Natural killer cell treated with Interleukin-12 subunit alpha and Interleukin-12 subunit beta and Interleukin-15 and Interleukin-18, amount 100 ng/mL, for 72 hours (primary cell): ENCODE data around the gene CTAG1B. TPM values are rescaled to one million over a fixed set of nuclear protein-coding genes. Genes with fewer than 3 reads are reported as not detected.
"Not testable (repeated sequence)": the region's sequence is repeated elsewhere in the genome, so short reads cannot be mapped to it uniquely, and the experiment has no call there.

Source experiments
- ATAC-seq, 2 donors: fragments of 150-1000 bp; cut with Tn5 transposase in 1 of 2; sonication (Bioruptor Pico), chemical (Tn5 transposase) in 1 of 2; 2 replicates each; pipeline ENCODE4 v1.10.0; 2021
- DNase-seq: peaks from one replicate; pipeline ENCODE4 v3.0.0; 2022; ENCODE audit warnings: low spot score
- H3K27ac Mint-ChIP-seq, 2 donors: 1 replicate in 1 of 2; 2 replicates in 1 of 2; pipeline ENCODE4 v1.8.0; 2022; ENCODE audit warnings: mixed read lengths in 2 of 2, mild to moderate bottlenecking in 1 of 2, moderate library complexity in 1 of 2
- H3K27me3 Mint-ChIP-seq, 2 donors: 1 replicate in 1 of 2; 2 replicates in 1 of 2; pipeline ENCODE4 v1.8.0; 2022; ENCODE audit warnings: mixed read lengths in 2 of 2
- H3K36me3 Mint-ChIP-seq: one replicate; pipeline ENCODE4 v1.8.0; 2022; ENCODE audit warnings: mixed read lengths
- H3K4me1 Mint-ChIP-seq, 2 donors: 1 replicate in 1 of 2; 2 replicates in 1 of 2; pipeline ENCODE4 v1.8.0; 2022; ENCODE audit warnings: low read depth in 2 of 2, mixed read lengths in 2 of 2, mild to moderate bottlenecking in 1 of 2
- H3K4me3 Mint-ChIP-seq: one replicate; pipeline ENCODE4 v1.8.0; 2022; ENCODE audit warnings: mixed read lengths
- H3K9me3 Mint-ChIP-seq: 2 replicates; pipeline ENCODE4 v1.8.0; 2022; ENCODE audit warnings: mixed read lengths
- total RNA-seq, 2 donors: library from RNA; stranded (reverse); gene quantifications; one replicate each; pipeline ENCODE4 v1.2.3, GENCODE V29; 2022

Gene CTAG1B
- total RNA-seq, 2 donors from 2014 or later, result not detected

DNA sequence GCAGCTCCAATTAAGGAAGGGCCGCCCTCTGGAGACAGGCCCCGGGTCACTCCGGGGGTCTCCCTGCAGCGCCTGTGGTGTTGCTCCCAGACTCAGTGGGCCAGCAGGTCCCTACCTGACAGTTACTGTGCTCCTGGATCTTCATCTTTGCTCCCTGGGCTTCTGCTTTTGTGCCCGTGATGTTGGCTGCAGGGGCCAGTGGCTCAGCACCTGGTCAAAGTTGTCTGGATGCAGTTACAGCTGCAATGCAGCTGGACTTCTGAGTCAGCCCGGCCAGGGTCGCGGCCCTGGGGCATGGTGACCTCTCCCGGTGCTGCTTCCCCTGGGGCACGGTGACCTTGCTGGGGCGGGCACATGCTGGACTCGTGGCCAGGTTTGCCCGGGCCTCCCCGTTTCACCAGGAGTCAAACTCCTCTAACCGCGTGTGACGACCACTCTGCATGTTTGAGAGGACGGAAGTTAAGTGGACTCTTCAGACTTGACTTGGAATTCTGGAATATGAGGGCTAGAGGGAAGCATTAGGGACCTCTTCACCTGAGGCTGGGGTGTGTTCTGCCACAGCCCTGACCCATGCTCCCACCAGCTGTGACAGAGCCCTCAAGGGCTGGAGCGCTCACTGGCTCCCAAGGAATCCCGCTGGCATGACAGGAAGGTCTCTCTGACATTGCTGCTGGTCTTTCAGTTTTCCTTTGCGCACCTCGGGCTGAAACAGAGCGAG, 30.6 kb upstream of the CTAG1B start:
- DNase-seq (no peak), ATAC-seq (no peak)
- no peaks in the 10 kb centered on the region for H3K9me3 Mint-ChIP-seq
- H3K27ac Mint-ChIP-seq, result no peak overlapping the region
- no peak overlapping the region for H3K4me3 Mint-ChIP-seq
- no peaks in the 10 kb centered on the region for H3K27me3 Mint-ChIP-seq
- H3K4me1 Mint-ChIP-seq, result no peaks in the 10 kb centered on the region
- no peaks in the 10 kb centered on the region for H3K36me3 Mint-ChIP-seq

DNA sequence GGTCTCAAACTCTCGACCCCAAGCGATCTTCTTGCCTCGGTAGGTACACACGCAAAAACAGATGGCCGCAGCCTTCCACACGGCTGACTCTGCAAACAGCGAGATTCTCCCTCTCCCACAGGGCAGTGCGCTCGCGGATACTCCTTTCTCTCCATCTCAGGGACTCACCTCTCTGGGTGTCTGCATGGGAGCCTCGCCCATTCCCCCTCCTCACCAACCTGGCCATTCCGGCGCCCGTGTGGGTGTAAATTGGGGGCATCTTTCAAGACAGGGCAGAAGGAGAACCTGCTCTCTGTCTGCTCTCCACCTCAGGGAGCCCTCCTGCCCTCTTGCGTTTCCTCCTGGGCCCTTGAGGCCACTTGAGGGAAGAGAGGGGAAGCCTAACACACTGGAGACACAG, 29.8 kb upstream of the CTAG1B start:
- Mint-ChIP-seq H3K9me3 (no peaks in the 10 kb centered on the region), H3K27ac (no peak overlapping the region), H3K36me3 (no peaks in the 10 kb centered on the region), H3K4me3 (no peak overlapping the region), H3K4me1 (no peaks in the 10 kb centered on the region), H3K27me3 (no peaks in the 10 kb centered on the region)
- DNase-seq, result no peak
- ATAC-seq, result no peak

DNA sequence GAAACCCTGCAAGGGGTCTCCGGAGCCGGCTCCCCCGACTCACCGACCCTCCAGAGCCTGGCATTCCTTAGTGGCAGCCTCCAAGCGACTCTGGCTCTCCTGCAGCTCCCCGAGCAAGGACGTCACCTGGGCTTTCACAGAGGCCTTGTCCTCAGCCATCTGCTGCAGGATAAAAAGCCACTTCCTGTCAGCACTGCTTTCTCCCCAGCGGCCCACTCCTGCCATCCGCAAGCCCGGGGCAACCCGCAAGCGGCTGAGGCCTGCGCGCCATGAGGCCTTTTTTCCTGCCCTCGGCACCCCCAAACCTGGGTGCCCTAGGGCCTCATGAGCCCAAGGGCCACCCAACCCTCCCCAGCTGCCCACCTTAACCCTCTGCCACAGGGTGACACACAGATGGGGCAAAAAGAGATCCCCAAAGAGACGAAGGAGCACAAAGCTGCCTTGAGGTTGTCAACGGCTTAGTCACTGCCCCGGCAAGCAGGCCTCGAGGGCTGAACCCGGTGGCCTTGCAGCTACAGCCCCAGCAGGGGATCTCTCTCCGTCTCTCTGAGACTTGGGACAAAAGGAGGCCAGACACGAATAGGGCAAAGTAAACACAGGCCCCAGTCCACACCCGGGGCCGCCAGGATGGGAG, 26.8 kb upstream of the CTAG1B start:
- H3K27ac Mint-ChIP-seq, H3K27me3 Mint-ChIP-seq, DNase-seq, H3K9me3 Mint-ChIP-seq, H3K4me3 Mint-ChIP-seq, H3K4me1 Mint-ChIP-seq, H3K36me3 Mint-ChIP-seq: not testable (repeated sequence)
- ATAC-seq, result peak; percentile 74 to 89

DNA sequence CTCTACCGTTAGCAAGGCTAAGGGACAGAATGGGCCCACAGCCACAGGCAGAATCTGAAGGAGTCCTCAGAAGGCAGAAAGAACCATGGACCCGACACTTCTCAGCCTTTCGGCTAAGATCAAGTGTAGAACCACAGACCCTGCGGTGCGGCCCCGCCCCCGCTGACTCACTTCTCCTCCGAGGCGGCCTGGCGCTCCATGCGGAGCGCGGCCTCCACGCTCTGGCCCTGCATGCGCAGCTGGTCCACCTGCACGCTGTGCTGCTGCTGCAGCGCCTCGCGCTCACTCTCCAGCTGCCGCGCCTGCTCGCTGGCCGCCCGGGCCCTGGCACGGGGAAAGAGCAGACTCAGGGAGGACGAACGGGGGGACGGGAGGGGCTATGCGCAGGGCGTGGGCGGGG, 24.6 kb upstream of the CTAG1B start:
- not testable (repeated sequence) for H3K9me3 Mint-ChIP-seq, H3K27me3 Mint-ChIP-seq, H3K36me3 Mint-ChIP-seq, H3K4me3 Mint-ChIP-seq, ATAC-seq, H3K4me1 Mint-ChIP-seq, H3K27ac Mint-ChIP-seq, DNase-seq

DNA sequence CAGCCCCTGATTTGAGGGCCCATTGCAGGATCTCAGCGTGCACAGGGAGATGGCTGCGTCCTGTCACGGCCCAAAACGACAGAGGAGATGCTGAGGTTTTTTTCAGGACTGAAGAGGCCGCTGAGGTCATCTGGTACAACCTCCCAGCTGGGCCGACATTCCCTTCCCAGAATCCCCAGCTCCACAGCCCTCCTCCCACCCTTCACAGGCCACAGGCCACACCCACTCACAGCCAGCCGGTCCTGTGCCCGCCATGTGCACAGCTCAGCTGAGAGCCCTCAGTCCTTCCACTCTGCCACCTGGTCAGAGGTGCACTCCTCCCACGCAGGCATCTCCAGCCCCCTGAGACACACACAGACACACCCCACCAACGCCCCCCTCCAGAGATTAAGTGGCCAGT, 22.7 kb upstream of the CTAG1B start:
- H3K27ac Mint-ChIP-seq, DNase-seq, H3K4me1 Mint-ChIP-seq, H3K4me3 Mint-ChIP-seq, H3K9me3 Mint-ChIP-seq, H3K27me3 Mint-ChIP-seq, H3K36me3 Mint-ChIP-seq, ATAC-seq: not testable (repeated sequence)

DNA sequence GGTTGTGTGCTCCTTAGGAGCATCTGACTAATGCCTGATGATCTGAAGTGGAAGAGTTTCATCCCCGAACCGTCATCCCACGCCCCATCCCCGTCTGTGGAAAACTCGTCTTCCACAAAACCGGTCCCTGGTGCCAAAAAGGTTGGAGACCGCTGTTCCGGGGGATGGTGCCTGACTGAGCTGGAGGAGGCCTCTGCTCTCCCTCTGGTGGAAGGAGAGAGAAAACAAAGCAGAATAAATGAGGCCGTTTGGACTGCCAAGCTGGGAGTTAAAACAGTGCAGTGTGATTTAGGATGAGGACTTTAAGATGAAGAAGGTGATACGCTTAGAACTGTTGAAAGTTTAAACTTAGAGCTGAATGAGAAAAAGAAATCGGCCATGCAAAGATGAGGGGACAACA, 14.6 kb upstream of the CTAG1B start:
- not testable (repeated sequence) for ATAC-seq, H3K4me3 Mint-ChIP-seq, H3K4me1 Mint-ChIP-seq, DNase-seq, H3K9me3 Mint-ChIP-seq, H3K27ac Mint-ChIP-seq, H3K36me3 Mint-ChIP-seq, H3K27me3 Mint-ChIP-seq

DNA sequence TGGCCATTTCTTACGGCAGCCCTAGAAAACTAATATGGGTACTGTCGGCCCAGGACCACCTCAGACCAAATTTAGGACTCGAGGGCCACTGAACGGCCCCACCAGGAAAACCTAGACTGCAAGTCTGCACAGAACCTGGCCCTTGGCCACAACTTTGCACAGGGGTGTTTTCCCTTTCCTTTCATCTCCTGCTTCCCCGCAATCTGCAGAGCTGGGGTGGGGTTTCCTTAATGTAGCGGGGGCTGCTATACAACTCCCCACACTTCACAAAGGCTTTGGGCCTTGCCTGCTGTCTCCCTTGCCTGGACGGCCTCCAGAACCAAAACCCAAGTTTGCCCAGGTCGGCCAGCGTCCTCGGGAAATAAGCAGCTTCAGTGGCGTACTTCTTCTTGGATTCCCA, 11.9 kb upstream of the CTAG1B start:
- DNase-seq, H3K4me1 Mint-ChIP-seq, ATAC-seq, H3K27me3 Mint-ChIP-seq, H3K4me3 Mint-ChIP-seq, H3K9me3 Mint-ChIP-seq, H3K27ac Mint-ChIP-seq, H3K36me3 Mint-ChIP-seq: not testable (repeated sequence)

DNA sequence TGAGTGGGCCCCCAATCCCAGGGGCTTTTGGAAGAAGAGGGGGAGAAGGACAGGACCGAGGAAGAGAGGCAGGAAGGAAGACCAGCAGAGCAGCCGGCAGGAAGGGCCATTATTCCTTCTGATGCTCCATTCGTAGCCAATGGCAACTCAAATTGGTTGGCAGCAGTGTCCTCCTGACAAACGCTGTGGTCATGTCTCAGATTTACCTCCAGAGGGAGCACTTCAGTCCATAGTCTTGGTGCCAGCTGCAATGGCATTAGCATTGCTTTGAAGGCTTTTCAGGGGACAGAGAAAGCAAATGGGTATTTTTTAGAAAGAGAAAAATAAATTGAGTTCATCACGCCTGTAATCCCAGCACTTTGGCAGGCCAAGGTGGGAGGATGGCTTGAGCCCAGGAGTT, 9.9 kb upstream of the CTAG1B start:
- not testable (repeated sequence) for H3K27me3 Mint-ChIP-seq, H3K4me3 Mint-ChIP-seq, DNase-seq, H3K27ac Mint-ChIP-seq, H3K36me3 Mint-ChIP-seq, H3K4me1 Mint-ChIP-seq, H3K9me3 Mint-ChIP-seq
- ATAC-seq, result peak in 1 of 2 donors; percentile 66

DNA sequence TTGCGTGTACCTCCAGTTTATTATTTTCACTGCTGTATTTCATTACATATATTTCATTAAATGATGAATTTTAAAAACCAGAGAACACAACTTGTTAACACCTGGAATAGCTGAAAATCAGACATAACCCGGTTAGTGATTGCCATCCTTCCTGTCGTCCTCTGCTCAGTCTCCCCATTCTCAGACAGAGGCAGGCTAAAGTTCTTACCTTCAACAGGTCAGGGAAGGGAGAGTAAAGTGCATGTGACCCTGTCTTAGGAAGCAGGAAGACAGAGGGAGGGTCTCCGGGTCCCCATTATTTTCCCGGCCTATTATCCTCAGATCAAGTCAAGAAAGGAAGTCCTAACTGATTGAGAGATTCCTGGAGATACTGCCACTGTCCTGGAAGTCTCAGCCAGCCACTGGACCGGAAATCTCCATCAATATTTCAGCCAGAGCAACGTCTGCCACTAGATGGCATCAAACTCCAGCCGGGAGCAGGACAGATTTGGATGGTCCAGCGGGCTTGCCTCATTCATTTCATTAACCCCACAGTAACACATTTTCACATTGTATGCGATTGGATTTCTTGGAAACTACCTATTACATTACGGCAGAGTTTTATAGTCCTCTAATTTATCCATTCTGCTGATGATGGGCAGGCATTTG, 1.8 kb upstream of the CTAG1B start:
- H3K36me3 Mint-ChIP-seq, DNase-seq, H3K27ac Mint-ChIP-seq: not testable (repeated sequence)

DNA sequence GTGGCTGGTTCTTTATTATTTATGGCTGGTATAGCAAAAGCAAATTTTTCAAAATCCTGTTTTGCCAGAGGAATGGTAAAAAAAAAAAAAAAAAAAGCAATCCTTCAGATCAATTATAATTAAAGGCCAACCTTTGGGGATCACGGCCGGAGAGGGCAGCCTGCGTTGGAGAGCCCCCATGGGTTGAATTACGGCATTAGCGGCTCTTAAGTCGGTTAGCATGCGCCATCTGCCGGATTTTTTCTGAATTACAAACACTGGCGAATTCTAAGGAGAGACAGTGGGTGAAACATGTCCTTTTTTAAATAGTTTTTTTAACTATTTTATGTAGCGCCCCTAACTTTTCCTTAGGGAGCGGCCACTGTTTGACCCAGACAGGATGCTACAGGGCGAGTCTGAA, 5.5 kb downstream of the CTAG1B start:
- not testable (repeated sequence) for H3K4me1 Mint-ChIP-seq, DNase-seq, H3K9me3 Mint-ChIP-seq, H3K27me3 Mint-ChIP-seq, H3K27ac Mint-ChIP-seq, H3K4me3 Mint-ChIP-seq, H3K36me3 Mint-ChIP-seq, ATAC-seq

More for the DNA sequence above, 1.8 kb upstream of the CTAG1B start:
- H3K27me3 Mint-ChIP-seq, H3K4me1 Mint-ChIP-seq, H3K9me3 Mint-ChIP-seq, H3K4me3 Mint-ChIP-seq: not testable (repeated sequence)
- ATAC-seq, result peak in 1 of 2 donors; percentile 72

DNA sequence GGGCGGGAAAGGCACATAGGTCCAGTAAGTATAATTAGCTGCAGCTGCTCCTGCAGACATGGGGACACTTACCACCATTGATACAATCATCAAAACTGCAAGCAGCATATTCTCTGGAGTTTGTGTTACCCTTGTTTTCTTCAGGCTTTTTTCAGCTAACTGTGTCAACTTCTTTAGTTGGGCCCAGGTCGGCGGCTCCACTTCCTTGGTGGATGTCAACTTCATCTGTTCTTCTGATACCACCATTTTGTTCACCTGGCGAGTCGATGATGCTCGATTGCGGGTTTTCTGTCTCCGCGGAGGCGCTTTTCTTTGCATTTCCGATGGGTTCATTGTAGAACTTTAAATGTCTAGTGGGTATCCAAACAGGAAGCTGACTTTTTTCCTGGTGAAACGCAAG, 7.9 kb downstream of the CTAG1B start:
- DNase-seq, result peak; percentile 22
- ATAC-seq, H3K4me3 Mint-ChIP-seq, H3K9me3 Mint-ChIP-seq, H3K27me3 Mint-ChIP-seq, H3K27ac Mint-ChIP-seq, H3K36me3 Mint-ChIP-seq, H3K4me1 Mint-ChIP-seq: not testable (repeated sequence)

DNA sequence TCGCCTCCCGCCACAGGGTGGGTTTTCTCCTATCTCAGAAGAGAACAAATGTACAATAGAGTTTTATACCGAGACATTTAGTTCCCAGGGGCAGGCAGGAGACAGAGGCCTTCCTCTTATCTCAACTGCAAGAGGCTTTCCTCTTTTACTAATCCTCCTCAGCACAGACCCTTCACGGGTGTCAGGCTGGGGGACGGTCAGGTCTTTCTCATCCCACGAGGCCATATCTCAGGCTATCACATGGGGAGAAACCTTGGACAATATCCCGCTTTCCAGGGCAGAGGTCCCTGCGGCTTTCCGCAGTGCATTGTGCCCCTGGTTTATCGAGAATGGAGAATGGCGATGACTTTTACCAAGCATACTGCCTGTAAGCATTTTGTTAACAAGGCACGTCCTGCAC, 10.3 kb downstream of the CTAG1B start:
- H3K4me1 Mint-ChIP-seq, result peaks cover 9 to 12% of the 10 kb centered on the region in 2 donors
- not testable (repeated sequence) for H3K27ac Mint-ChIP-seq, H3K9me3 Mint-ChIP-seq, H3K27me3 Mint-ChIP-seq, H3K36me3 Mint-ChIP-seq, H3K4me3 Mint-ChIP-seq, ATAC-seq, DNase-seq

DNA sequence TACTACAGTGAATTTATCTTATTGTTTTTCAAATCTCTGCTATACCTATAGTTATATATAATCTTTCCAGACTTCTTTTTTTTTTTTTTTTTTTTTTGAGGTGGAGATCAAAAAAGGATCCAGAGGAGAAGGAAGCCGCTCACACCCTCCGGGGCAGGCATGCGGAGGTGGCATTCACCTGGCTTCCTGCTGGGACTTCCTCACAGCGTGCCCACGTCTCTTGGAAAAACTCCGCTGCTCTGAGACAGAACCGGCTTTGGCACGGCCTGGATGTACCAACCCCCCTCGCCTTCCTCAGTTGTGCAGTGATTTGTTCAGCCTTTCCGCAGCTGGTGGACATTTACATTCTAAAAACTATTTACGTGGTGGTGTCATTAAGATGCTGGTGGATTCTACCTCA, 11.1 kb downstream of the CTAG1B start:
- not testable (repeated sequence) for H3K27me3 Mint-ChIP-seq, H3K9me3 Mint-ChIP-seq, H3K36me3 Mint-ChIP-seq, H3K4me3 Mint-ChIP-seq, H3K27ac Mint-ChIP-seq, ATAC-seq
- peaks cover 9 to 12% of the 10 kb centered on the region in 2 donors for H3K4me1 Mint-ChIP-seq
- peak; percentile 39 for DNase-seq

DNA sequence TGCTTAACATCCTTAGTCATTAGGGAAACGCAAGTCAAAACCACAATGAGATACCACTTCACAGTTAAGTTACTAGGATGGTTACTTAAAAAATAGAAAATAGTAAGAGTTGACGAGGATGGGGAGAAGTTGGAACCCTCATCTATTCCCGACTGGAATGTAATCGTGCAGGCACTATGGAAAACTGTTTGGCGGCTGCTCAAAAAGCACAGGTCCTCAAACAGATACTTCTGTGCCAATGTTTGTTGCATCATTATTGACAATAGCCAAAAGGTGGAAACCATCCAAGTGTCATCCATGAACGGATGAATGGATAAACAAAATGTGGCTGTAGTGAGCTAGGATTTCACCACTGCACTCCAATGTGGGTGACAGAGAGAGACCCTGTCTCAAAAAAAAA, 11.7 kb downstream of the CTAG1B start:
- H3K36me3 Mint-ChIP-seq, result no peaks in the 10 kb centered on the region
- no peak for DNase-seq
- H3K27ac Mint-ChIP-seq, result no peak overlapping the region
- H3K27me3 Mint-ChIP-seq, result peaks cover 0 to 7% of the 10 kb centered on the region in 2 donors
- H3K4me1 Mint-ChIP-seq, result peaks cover 9 to 12% of the 10 kb centered on the region in 2 donors
- H3K4me3 Mint-ChIP-seq, result no peak overlapping the region
- ATAC-seq, result no peak
- H3K9me3 Mint-ChIP-seq, result no peaks in the 10 kb centered on the region
